IMR-90 (cell line): ENCODE measurements around the gene MARS1. TPM values are rescaled to one million over a fixed set of nuclear protein-coding genes. Genes with fewer than 3 reads are reported as not detected.

ENCODE experiments used
- ATAC-seq: fragments of 200-7000 bp; cut with Tn5 transposase; 2 replicates; pipeline ENCODE4 v1.9.1; 2020; ENCODE audit warnings: low read depth, mild to moderate bottlenecking, moderate library complexity
- BruUV-seq: library from RNA; stranded (reverse); fragments of 400-500 nt; replicated peaks from 2 replicates; lab custom pipeline; 2021; lab: Mats Ljungman, UMichigan
- CTCF ChIA-PET: fragments of 300-600 bp; formaldehyde crosslinking; extraction: SDS; loops from one replicate; lab custom pipeline; 2021; ENCODE audit warnings: antibody characterized with exemption; lab: Yijun Ruan, JAX
- POLR2A ChIA-PET: fragments of 300-600 bp; sonication (Branson Sonifier 250); formaldehyde crosslinking; loops from one replicate; lab custom pipeline; 2022; ENCODE audit warnings: antibody characterized with exemption; ENCODE audit not compliant: unreplicated experiment; lab: Charles Lee
- DNase-seq: peaks from one replicate; pipeline ENCODE4 v3.0.0; 2013
- H2AFZ ChIP-seq: replicated peaks from 2 replicates; pipeline ENCODE3; 2013; ENCODE audit warnings: low read length, mild to moderate bottlenecking; ENCODE audit not compliant: poor library complexity
- H2AK5ac ChIP-seq: 2 replicates; pipeline ENCODE4 v1.6.1; 2013; ENCODE audit warnings: low read depth, low read length, inconsistent platforms
- H2AK9ac ChIP-seq: replicated peaks from 2 replicates; pipeline ENCODE3; 2013; ENCODE audit warnings: mild to moderate bottlenecking, low read depth, low read length, moderate library complexity; ENCODE audit not compliant: poor library complexity
- H2BK120ac ChIP-seq: 2 replicates; pipeline ENCODE4 v1.6.1; 2013; ENCODE audit warnings: low read depth, low read length, inconsistent platforms
- H2BK15ac ChIP-seq: 3 replicates; pipeline ENCODE4 v1.6.1; 2013; ENCODE audit warnings: low read depth, low read length, inconsistent platforms
- H2BK20ac ChIP-seq: 2 replicates; pipeline ENCODE4 v1.6.1; 2013; ENCODE audit warnings: low read depth, mild to moderate bottlenecking, inconsistent platforms, low read length, moderate library complexity
- H2BK5ac ChIP-seq: 2 replicates; pipeline ENCODE4 v1.6.1; 2013; ENCODE audit warnings: mild to moderate bottlenecking, low read depth, low read length, inconsistent platforms; ENCODE audit not compliant: poor library complexity, severe bottlenecking
- H3K14ac ChIP-seq: replicated peaks from 2 replicates; pipeline ENCODE4 v1.6.1; 2013; ENCODE audit warnings: low read depth, low read length, inconsistent platforms
- H3K18ac ChIP-seq: 2 replicates; pipeline ENCODE4 v1.6.1; 2013; ENCODE audit warnings: low read depth, low read length, control low read depth
- H3K23ac ChIP-seq: 2 replicates; pipeline ENCODE4 v1.6.1; 2013; ENCODE audit warnings: low read depth, low read length, inconsistent platforms
- H3K27ac ChIP-seq: 2 replicates; pipeline ENCODE4 v1.5.1; 2013; ENCODE audit warnings: mild to moderate bottlenecking, control low read depth, low read length; ENCODE audit not compliant: insufficient read depth
- H3K27me3 ChIP-seq: 2 replicates; pipeline ENCODE4 v1.6.1; 2013; ENCODE audit warnings: low read length; ENCODE audit not compliant: control insufficient read depth, insufficient read depth
- H3K36me3 ChIP-seq: 2 replicates; pipeline ENCODE4 v1.6.1; 2013; ENCODE audit warnings: low read length, mixed read lengths; ENCODE audit not compliant: control insufficient read depth, insufficient read depth
- H3K4ac ChIP-seq: 2 replicates; pipeline ENCODE4 v1.6.1; 2013; ENCODE audit warnings: low read depth, low read length, inconsistent platforms
- H3K4me1 ChIP-seq: 2 replicates; pipeline ENCODE4 v1.6.1; 2013; ENCODE audit warnings: low read length, mixed read lengths; ENCODE audit not compliant: control insufficient read depth, insufficient read depth
- H3K4me2 ChIP-seq: 2 replicates; pipeline ENCODE4 v1.6.1; 2013; ENCODE audit warnings: low read depth, mild to moderate bottlenecking, control low read depth, low read length, moderate library complexity
- H3K4me3 ChIP-seq: 2 replicates; pipeline ENCODE4 v1.5.1; 2013; ENCODE audit warnings: low read depth, mild to moderate bottlenecking, control low read depth, low read length, moderate library complexity; ENCODE audit not compliant: insufficient read depth
- H3K56ac ChIP-seq: 2 replicates; pipeline ENCODE4 v1.6.1; 2013; ENCODE audit warnings: low read length, inconsistent platforms; ENCODE audit not compliant: insufficient read depth; ENCODE audit errors: extremely low read depth
- H3K79me1 ChIP-seq, 2 experiments: 2 replicates each; pipeline ENCODE4 v1.6.1; 2013; ENCODE audit warnings: low read length in 2 of 2, inconsistent platforms in 1 of 2, low read depth in 1 of 2
- H3K9ac ChIP-seq: 2 replicates; pipeline ENCODE4 v1.6.1; 2013; ENCODE audit warnings: low read depth, low read length, control low read depth
- H3K9me1 ChIP-seq: 2 replicates; pipeline ENCODE4 v1.6.1; 2013; ENCODE audit warnings: low read length, inconsistent platforms; ENCODE audit not compliant: insufficient read depth
- H3K9me3 ChIP-seq: 2 replicates; pipeline ENCODE4 v1.6.1; 2013; ENCODE audit warnings: low read length; ENCODE audit not compliant: control insufficient read depth, insufficient read depth
- H4K20me1 ChIP-seq: 2 replicates; pipeline ENCODE4 v1.6.1; 2013; ENCODE audit warnings: low read length, inconsistent platforms; ENCODE audit not compliant: insufficient read depth
- H4K5ac ChIP-seq: 2 replicates; pipeline ENCODE4 v1.6.1; 2013; ENCODE audit warnings: mild to moderate bottlenecking, low read depth, low read length, control low read depth
- H4K8ac ChIP-seq, 2 experiments: 2 replicates each; pipeline ENCODE4 v1.6.1; 2013; ENCODE audit warnings: low read depth in 2 of 2, low read length in 2 of 2, control low read depth in 1 of 2, inconsistent platforms in 1 of 2
- H4K91ac ChIP-seq: 2 replicates; pipeline ENCODE4 v1.6.1; 2013; ENCODE audit warnings: low read depth, low read length, inconsistent platforms; ENCODE audit not compliant: insufficient read depth
- BHLHE40 ChIP-seq: fragments of 150-350 bp; IDR thresholded peaks from 2 replicates; pipeline ENCODE4 v1.6.1; 2016; ENCODE audit warnings: mild to moderate bottlenecking, low read depth, low read length
- CEBPB ChIP-seq: IDR thresholded peaks from 2 replicates; pipeline ENCODE4 v1.6.1; 2012; ENCODE audit warnings: low read depth, low read length, improper control_type of control experiment
- FOS ChIP-seq: fragments of 150-350 bp; IDR thresholded peaks from 2 replicates; pipeline ENCODE4 v1.6.1; 2016; ENCODE audit warnings: low read depth, low read length
- MAZ ChIP-seq: IDR thresholded peaks from 2 replicates; pipeline ENCODE4 v1.6.1; 2012; ENCODE audit warnings: low read depth, mild to moderate bottlenecking, low read length, improper control_type of control experiment, moderate library complexity, borderline replicate concordance
- MXI1 ChIP-seq: IDR thresholded peaks from 2 replicates; pipeline ENCODE4 v1.6.1; 2012; ENCODE audit warnings: low read depth, mild to moderate bottlenecking, low read length, moderate library complexity, borderline replicate concordance
- NFE2L2 ChIP-seq: fragments of 150-350 bp; IDR thresholded peaks from 2 replicates; pipeline ENCODE4 v1.6.1; 2016; ENCODE audit warnings: low read depth, mild to moderate bottlenecking, low read length
- POLR2A ChIP-seq: IDR thresholded peaks from 2 replicates; pipeline ENCODE4 v1.6.1; 2012; ENCODE audit warnings: mild to moderate bottlenecking, low read depth, low read length
- RCOR1 ChIP-seq: IDR thresholded peaks from 2 replicates; pipeline ENCODE4 v1.6.1; 2012; ENCODE audit warnings: mild to moderate bottlenecking, low read length, improper control_type of control experiment; ENCODE audit not compliant: insufficient replicate concordance
- SMC3 ChIP-seq: fragments of 150-350 bp; IDR thresholded peaks from 2 replicates; pipeline ENCODE4 v1.6.1; 2016; ENCODE audit warnings: low read depth, mild to moderate bottlenecking, antibody characterized with exemption, low read length, moderate library complexity
- WGBS, 2 experiments: methylation state at CpG; one replicate each; pipeline versions ENCODE4 v1.1.5 to v1.1.7; 2013; ENCODE audit warnings: missing lambda C conversion rate in 2 of 2; ENCODE audit not compliant: insufficient read length in 1 of 2; ENCODE audit errors: extremely low coverage in 2 of 2; 5-methylcytosine and 5-hydroxymethylcytosine counted together
- dilution Hi-C: fragments of 300-500 bp; cut with HindIII; formaldehyde crosslinking; loops from one replicate; pipeline ENCODE4 v1.14.3; 2018; ENCODE audit warnings: low sequenced_read_pairs; ENCODE audit not compliant: unreplicated experiment
- in situ Hi-C: fragments of 300-500 bp; cut with MboI; formaldehyde crosslinking; loops from 3 replicates; pipeline ENCODE4 v1.14.3; 2019; ENCODE audit warnings: low sequenced_read_pairs, inconsistent platforms, mixed read lengths
- intact Hi-C: fragments of 100-400 bp; cut with micrococcal nuclease; formaldehyde crosslinking; loops from 2 replicates; pipeline ENCODE4 v1.10.0; 2022
- polyA plus RNA-seq, 3 experiments: library from polyadenylated mRNA; depleted of rRNA; stranded (reverse); fragments of >200 nt; gene quantifications; 2 replicates each; pipeline ENCODE4 v1.2.3, GENCODE V29; 2012; ENCODE audit warnings: low replicate concordance in 1 of 3
- total RNA-seq: library from RNA; depleted of rRNA; stranded (reverse); fragments of >200 nt; gene quantifications from 2 replicates; pipeline ENCODE4 v1.2.3, GENCODE V29; 2012
- TF ChIP-seq, protein P1 (sequence below): fragments of 150-350 bp; IDR thresholded peaks from 2 replicates; pipeline ENCODE4 v1.6.1; 2017; ENCODE audit warnings: mild to moderate bottlenecking, antibody characterized with exemption, low read length, low read depth
- TF ChIP-seq, protein P2 (sequence below): fragments of 150-350 bp; IDR thresholded peaks from 2 replicates; pipeline ENCODE4 v1.6.1; 2016; ENCODE audit warnings: low read depth, mild to moderate bottlenecking, low read length, moderate library complexity, borderline replicate concordance
- TF ChIP-seq, protein P3 (sequence below): conservative IDR thresholded peaks from 2 replicates; pipeline ENCODE4 v1.5.1; 2012; ENCODE audit warnings: mild to moderate bottlenecking, low read depth, low read length, improper control_type of control experiment

Gene MARS1
- total and polyA plus RNA-seq, 2 of the 4 experiments (the other 2 are of a cell fraction) = 156 to 164 TPM

DNA sequence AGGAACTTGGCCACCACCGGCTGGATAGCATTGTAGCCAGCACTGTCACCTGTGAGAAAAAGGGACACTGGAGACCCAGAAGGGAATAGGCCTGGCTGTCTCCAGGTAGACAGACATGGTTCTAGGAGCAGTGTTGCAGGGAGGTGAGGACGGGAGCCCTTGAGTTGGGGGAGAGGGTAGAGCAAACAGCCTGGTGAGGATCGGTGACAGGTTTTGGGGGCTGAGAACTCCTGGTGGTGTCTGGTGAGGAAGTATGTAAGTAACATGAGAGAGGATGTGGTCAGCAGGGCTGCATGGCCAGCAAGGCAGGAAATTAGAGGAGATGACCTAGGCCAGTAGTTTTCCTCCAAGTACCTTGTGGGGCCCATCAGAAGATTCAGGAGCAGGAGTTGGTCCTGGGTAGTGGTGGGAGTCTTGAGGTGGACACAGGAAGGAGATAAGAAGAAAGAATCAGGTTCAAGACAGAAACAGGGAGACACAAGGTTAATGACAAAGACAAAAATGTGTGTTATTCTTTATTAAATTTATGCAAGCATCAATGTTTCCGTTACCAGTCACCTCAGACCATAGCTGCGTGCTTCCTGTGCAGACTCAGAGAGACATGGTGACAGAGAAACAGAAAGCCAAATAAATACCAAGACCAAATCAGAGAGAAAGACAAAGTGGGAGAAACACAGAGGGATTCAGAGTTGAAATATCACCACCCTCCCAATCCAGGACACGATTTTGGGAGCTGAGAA is 8.3 kb upstream of the MARS1 start, which contains the start of gene ARHGAP9:
ARHGAP9 (minus strand) TSS at position 491 of the 740 bp plus-strand sequence; CDS start at position 31, 460 bp downstream.
- ChIA-PET CTCF (no interaction called here), POLR2A (no interaction called here)
- no peak within 1 kb of the TSS for H4K91ac ChIP-seq
- H3K4ac ChIP-seq = no peak within 1 kb of the TSS; the same call in 1 of the 2 replicates
- H3K27me3 ChIP-seq = peaks cover 38% of the 10 kb centered on the region
- no peak within 1 kb of the TSS for H2BK20ac ChIP-seq
- H2BK5ac ChIP-seq = no peak within 1 kb of the TSS
- H4K5ac ChIP-seq = no peak within 1 kb of the TSS; the same call in 1 of the 2 replicates
- no peak within 1 kb of the TSS for H3K27ac ChIP-seq
- H2AFZ ChIP-seq = peak within 1 kb of the TSS; percentile 27
- H2BK120ac ChIP-seq = no peak within 1 kb of the TSS
- H4K20me1 ChIP-seq = no peaks in the 10 kb centered on the region
- no peaks in the 10 kb centered on the region for H3K9me3 ChIP-seq
- TF ChIP-seq NFE2L2 (no peak), POLR2A (no peak), CEBPB (no peak), SMC3 (no peak), RCOR1 (no peak), FOS (no peak), MAZ (no peak), MXI1 (no peak), BHLHE40 (no peak)
- TF ChIP-seq, protein P1, sequence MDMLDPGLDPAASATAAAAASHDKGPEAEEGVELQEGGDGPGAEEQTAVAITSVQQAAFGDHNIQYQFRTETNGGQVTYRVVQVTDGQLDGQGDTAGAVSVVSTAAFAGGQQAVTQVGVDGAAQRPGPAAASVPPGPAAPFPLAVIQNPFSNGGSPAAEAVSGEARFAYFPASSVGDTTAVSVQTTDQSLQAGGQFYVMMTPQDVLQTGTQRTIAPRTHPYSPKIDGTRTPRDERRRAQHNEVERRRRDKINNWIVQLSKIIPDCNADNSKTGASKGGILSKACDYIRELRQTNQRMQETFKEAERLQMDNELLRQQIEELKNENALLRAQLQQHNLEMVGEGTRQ = no peak
- TF ChIP-seq, protein P2, sequence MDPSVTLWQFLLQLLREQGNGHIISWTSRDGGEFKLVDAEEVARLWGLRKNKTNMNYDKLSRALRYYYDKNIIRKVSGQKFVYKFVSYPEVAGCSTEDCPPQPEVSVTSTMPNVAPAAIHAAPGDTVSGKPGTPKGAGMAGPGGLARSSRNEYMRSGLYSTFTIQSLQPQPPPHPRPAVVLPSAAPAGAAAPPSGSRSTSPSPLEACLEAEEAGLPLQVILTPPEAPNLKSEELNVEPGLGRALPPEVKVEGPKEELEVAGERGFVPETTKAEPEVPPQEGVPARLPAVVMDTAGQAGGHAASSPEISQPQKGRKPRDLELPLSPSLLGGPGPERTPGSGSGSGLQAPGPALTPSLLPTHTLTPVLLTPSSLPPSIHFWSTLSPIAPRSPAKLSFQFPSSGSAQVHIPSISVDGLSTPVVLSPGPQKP = no peak
- TF ChIP-seq, protein P3, sequence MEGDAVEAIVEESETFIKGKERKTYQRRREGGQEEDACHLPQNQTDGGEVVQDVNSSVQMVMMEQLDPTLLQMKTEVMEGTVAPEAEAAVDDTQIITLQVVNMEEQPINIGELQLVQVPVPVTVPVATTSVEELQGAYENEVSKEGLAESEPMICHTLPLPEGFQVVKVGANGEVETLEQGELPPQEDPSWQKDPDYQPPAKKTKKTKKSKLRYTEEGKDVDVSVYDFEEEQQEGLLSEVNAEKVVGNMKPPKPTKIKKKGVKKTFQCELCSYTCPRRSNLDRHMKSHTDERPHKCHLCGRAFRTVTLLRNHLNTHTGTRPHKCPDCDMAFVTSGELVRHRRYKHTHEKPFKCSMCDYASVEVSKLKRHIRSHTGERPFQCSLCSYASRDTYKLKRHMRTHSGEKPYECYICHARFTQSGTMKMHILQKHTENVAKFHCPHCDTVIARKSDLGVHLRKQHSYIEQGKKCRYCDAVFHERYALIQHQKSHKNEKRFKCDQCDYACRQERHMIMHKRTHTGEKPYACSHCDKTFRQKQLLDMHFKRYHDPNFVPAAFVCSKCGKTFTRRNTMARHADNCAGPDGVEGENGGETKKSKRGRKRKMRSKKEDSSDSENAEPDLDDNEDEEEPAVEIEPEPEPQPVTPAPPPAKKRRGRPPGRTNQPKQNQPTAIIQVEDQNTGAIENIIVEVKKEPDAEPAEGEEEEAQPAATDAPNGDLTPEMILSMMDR = no peak
- intact Hi-C loops = no loop called here
- H3K18ac ChIP-seq = no peak within 1 kb of the TSS
- H3K56ac ChIP-seq = no peak within 1 kb of the TSS
- no peak within 1 kb of the TSS for H3K23ac ChIP-seq
- no peaks in the 10 kb centered on the region for H3K79me1 ChIP-seq
- in situ Hi-C loops = no loop called here
- dilution Hi-C loops = no loop called here
- no peak within 1 kb of the TSS for H3K14ac ChIP-seq
- H3K9ac ChIP-seq = no peak within 1 kb of the TSS
- no peaks in the 10 kb centered on the region; the same call in 1 of the 2 replicates for H3K9me1 ChIP-seq
- no peak within 1 kb of the TSS for H2BK15ac ChIP-seq
- H4K8ac ChIP-seq = peak within 1 kb of the TSS in 1 of 2 experiments; percentile 2; a peak in 1 of 4 replicates
- H3K4me3 ChIP-seq = no peak within 1 kb of the TSS
- peaks cover 5% of the 10 kb centered on the region for H3K4me1 ChIP-seq
- H2AK9ac ChIP-seq = no peak within 1 kb of the TSS
- no peaks in the 10 kb centered on the region for H3K36me3 ChIP-seq
- ATAC-seq = no peak
- H2AK5ac ChIP-seq = no peak within 1 kb of the TSS
- no peak within 1 kb of the TSS for H3K4me2 ChIP-seq
- DNase-seq = peak; percentile 44
- WGBS, 2 experiments = 85% methylated on average over 3 of the region's 6 CpGs; no CpG with 5 or more reads in 1 of the 2 experiments
- no TSS peak for BruUV-seq
